ENCODE results near the gene SLC22A8.

SLC22A8 gene

DNA sequence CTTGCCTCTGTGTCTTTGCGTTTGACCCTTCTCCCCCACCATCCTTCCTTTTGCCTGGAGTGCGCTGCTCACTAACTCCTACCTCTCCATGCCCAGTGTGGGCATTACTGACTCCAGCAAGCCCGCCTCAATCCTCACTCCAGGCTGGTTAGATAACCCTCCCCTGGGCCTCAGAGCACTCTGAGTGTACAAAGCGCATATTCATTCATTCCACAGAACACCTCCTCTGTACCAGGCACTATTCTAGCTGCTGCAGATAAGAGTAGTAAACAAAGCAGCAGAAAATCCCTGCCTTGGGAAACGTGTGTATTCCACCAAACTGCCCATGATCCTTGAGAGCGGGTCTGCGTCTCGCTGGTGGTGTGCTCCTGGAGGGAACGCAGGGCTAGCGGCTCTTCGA is 3.2 kb downstream of the SLC22A8 start:
- no peak overlapping the region for H2BK5ac ChIP-seq (ENCODE audit: low read depth, low read length, poor library complexity, severe bottlenecking)
- no peak overlapping the region for H3K18ac ChIP-seq (ENCODE audit: low read depth in 1 of 2, low read length in 2 of 2)
- peaks cover 10% of the 10 kb centered on the region for H3K4me1 ChIP-seq (ENCODE audit: control insufficient read depth, insufficient read depth, low read depth, low read length)
- no peak overlapping the region for H3K4me2 ChIP-seq (ENCODE audit: low read length, poor library complexity, severe bottlenecking)
- no peaks in the 10 kb centered on the region for H3K79me1 ChIP-seq (replicated peaks; ENCODE audit: low read length, poor library complexity, severe bottlenecking)
- H2AK5ac ChIP-seq (ENCODE audit: low read length, severe bottlenecking), result no peak overlapping the region
- no peak for DNase-seq
- peaks cover 58 to 81% of the 10 kb centered on the region in 2 experiments for H3K27me3 ChIP-seq (ENCODE audit: control insufficient read depth in 1 of 2, insufficient read depth in 1 of 2, low read length in 2 of 2)
- no peak overlapping the region for H3K4ac ChIP-seq (ENCODE audit: low read depth in 1 of 2, low read length in 2 of 2)
- no peak overlapping the region for H4K91ac ChIP-seq (ENCODE audit: low read length)
- H3K9me3 ChIP-seq (ENCODE audit: control insufficient read depth, low read length), result no peaks in the 10 kb centered on the region
- H2BK15ac ChIP-seq (ENCODE audit: low read depth, poor library complexity, severe bottlenecking), result no peak overlapping the region
- no peak overlapping the region for H3K14ac ChIP-seq (ENCODE audit: low read length in 2 of 2)
- H3K27ac ChIP-seq (ENCODE audit: low read length, poor library complexity, severe bottlenecking), result no peak overlapping the region
- 76% methylated on average over 11 of the region's 11 CpGs for WGBS
- H2BK12ac ChIP-seq (ENCODE audit: low read length in 2 of 2), result no peak overlapping the region
- H3K9ac ChIP-seq (ENCODE audit: low read length), result no peak overlapping the region
- H3K23ac ChIP-seq (ENCODE audit: low read length in 2 of 2), result no peak overlapping the region
- H3K4me3 ChIP-seq (ENCODE audit: insufficient read depth in 1 of 2, low read depth in 1 of 2, low read length in 2 of 2), result no peak overlapping the region
- no peak overlapping the region for H2AFZ ChIP-seq (ENCODE audit: low read depth, low read length)
- H4K8ac ChIP-seq (ENCODE audit: low read length), result no peak overlapping the region
- no peak overlapping the region for H2BK120ac ChIP-seq (ENCODE audit: low read depth, low read length)
- H3K36me3 ChIP-seq (ENCODE audit: control insufficient read depth in 1 of 2, insufficient read depth in 2 of 2, low read depth in 1 of 2, low read length in 2 of 2), result no peaks in the 10 kb centered on the region

DNA sequence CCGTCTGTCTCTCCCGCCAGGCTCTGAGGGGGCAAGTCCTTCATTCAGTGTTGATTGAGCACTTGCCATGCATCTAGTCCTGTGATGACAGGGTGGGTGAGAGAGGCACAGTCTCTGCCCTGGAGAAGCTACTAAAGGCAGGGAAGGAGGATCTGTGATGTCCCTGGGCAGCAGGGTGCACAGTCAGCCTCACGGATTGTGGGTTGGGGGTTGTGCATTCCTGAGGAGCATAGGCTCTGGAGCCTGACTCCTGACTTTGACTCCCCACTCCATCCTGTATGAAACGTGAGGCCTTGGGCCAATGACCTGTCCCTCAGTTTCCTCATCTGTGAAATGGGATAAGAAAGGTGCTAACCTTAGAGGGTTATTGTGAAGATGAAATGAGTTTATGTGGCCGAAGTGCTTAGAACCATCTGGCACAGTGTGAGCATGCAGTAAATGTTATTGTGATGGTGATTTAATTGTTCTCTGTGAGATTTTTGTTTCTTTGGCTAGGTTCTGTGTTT is 4.7 kb downstream of the SLC22A8 start:
- H3K23ac ChIP-seq (ENCODE audit: low read length in 2 of 2), result no peak overlapping the region
- H2AFZ ChIP-seq (ENCODE audit: low read depth, low read length), result peak overlapping the region; percentile 11
- H3K14ac ChIP-seq (ENCODE audit: low read length in 2 of 2), result no peak overlapping the region
- H4K8ac ChIP-seq (ENCODE audit: low read length), result no peak overlapping the region
- no peak overlapping the region for H3K9ac ChIP-seq (ENCODE audit: low read length)
- H3K9me3 ChIP-seq (ENCODE audit: control insufficient read depth, low read length), result no peaks in the 10 kb centered on the region
- no peak overlapping the region for H2BK120ac ChIP-seq (ENCODE audit: low read depth, low read length)
- no peak overlapping the region for H4K91ac ChIP-seq (ENCODE audit: low read length)
- H2BK12ac ChIP-seq (ENCODE audit: low read length in 2 of 2), result no peak overlapping the region
- H3K4ac ChIP-seq (ENCODE audit: low read depth in 1 of 2, low read length in 2 of 2), result no peak overlapping the region
- 71% methylated on average over 5 of the region's 5 CpGs for WGBS
- peaks cover 47 to 74% of the 10 kb centered on the region in 2 experiments for H3K27me3 ChIP-seq (ENCODE audit: control insufficient read depth in 1 of 2, insufficient read depth in 1 of 2, low read length in 2 of 2)
- no peak overlapping the region for H3K4me2 ChIP-seq (ENCODE audit: low read length, poor library complexity, severe bottlenecking)
- H2AK5ac ChIP-seq (ENCODE audit: low read length, severe bottlenecking), result no peak overlapping the region
- H2BK15ac ChIP-seq (ENCODE audit: low read depth, poor library complexity, severe bottlenecking), result no peak overlapping the region
- no peak overlapping the region for H3K27ac ChIP-seq (ENCODE audit: low read length, poor library complexity, severe bottlenecking)
- no peak for DNase-seq
- no peaks in the 10 kb centered on the region for H3K79me1 ChIP-seq (replicated peaks; ENCODE audit: low read length, poor library complexity, severe bottlenecking)
- no peak overlapping the region for H2BK5ac ChIP-seq (ENCODE audit: low read depth, low read length, poor library complexity, severe bottlenecking)
- no peaks in the 10 kb centered on the region for H3K36me3 ChIP-seq (ENCODE audit: control insufficient read depth in 1 of 2, insufficient read depth in 2 of 2, low read depth in 1 of 2, low read length in 2 of 2)
- H3K4me1 ChIP-seq (ENCODE audit: control insufficient read depth, insufficient read depth, low read depth, low read length), result peaks cover 6% of the 10 kb centered on the region
- no peak overlapping the region for H3K18ac ChIP-seq (ENCODE audit: low read depth in 1 of 2, low read length in 2 of 2)
- no peak overlapping the region for H3K4me3 ChIP-seq (ENCODE audit: insufficient read depth in 1 of 2, low read depth in 1 of 2, low read length in 2 of 2)

GRCh38 chr11:63007920-63008319 is 7.7 kb downstream of the SLC22A8 start:
- Histone ChIP-seq H3K27me3 (ENCODE audit: control insufficient read depth in 1 of 2, insufficient read depth in 1 of 2, low read length in 2 of 2) (peaks cover 25 to 66% of the 10 kb centered on the region in 2 experiments), H2BK15ac (ENCODE audit: low read depth, poor library complexity, severe bottlenecking) (no peak overlapping the region), H3K27ac (ENCODE audit: low read length, poor library complexity, severe bottlenecking) (no peak overlapping the region), H3K4me3 (ENCODE audit: insufficient read depth in 1 of 2, low read depth in 1 of 2, low read length in 2 of 2) (no peak overlapping the region), H2BK12ac (ENCODE audit: low read length in 2 of 2) (no peak overlapping the region), H3K14ac (ENCODE audit: low read length in 2 of 2) (no peak overlapping the region), H3K4ac (ENCODE audit: low read depth in 1 of 2, low read length in 2 of 2) (no peak overlapping the region), H4K8ac (ENCODE audit: low read length) (no peak overlapping the region), H3K79me1 (replicated peaks; ENCODE audit: low read length, poor library complexity, severe bottlenecking) (no peaks in the 10 kb centered on the region), H2AFZ (ENCODE audit: low read depth, low read length) (no peak overlapping the region), H2BK5ac (ENCODE audit: low read depth, low read length, poor library complexity, severe bottlenecking) (no peak overlapping the region), H3K18ac (ENCODE audit: low read depth in 1 of 2, low read length in 2 of 2) (no peak overlapping the region), H3K9me3 (ENCODE audit: control insufficient read depth, low read length) (no peaks in the 10 kb centered on the region), H4K91ac (ENCODE audit: low read length) (no peak overlapping the region), H3K23ac (ENCODE audit: low read length in 2 of 2) (no peak overlapping the region), H3K9ac (ENCODE audit: low read length) (no peak overlapping the region), H2AK5ac (ENCODE audit: low read length, severe bottlenecking) (no peak overlapping the region), H3K36me3 (ENCODE audit: control insufficient read depth in 1 of 2, insufficient read depth in 2 of 2, low read depth in 1 of 2, low read length in 2 of 2) (no peaks in the 10 kb centered on the region), H3K4me2 (ENCODE audit: low read length, poor library complexity, severe bottlenecking) (no peak overlapping the region), H2BK120ac (ENCODE audit: low read depth, low read length) (no peak overlapping the region), H3K4me1 (ENCODE audit: control insufficient read depth, insufficient read depth, low read depth, low read length) (no peaks in the 10 kb centered on the region)
- 72% methylated on average over 5 of the region's 5 CpGs for WGBS
- DNase-seq, result no peak

- Histone ChIP-seq H2AFZ (ENCODE audit: low read depth, low read length) (no peak overlapping the region), H3K18ac (ENCODE audit: low read depth in 1 of 2, low read length in 2 of 2) (no peak overlapping the region), H3K23ac (ENCODE audit: low read length in 2 of 2) (no peak overlapping the region), H3K36me3 (ENCODE audit: control insufficient read depth in 1 of 2, insufficient read depth in 2 of 2, low read depth in 1 of 2, low read length in 2 of 2) (no peaks in the 10 kb centered on the region), H2BK15ac (ENCODE audit: low read depth, poor library complexity, severe bottlenecking) (no peak overlapping the region), H4K8ac (ENCODE audit: low read length) (no peak overlapping the region), H2BK120ac (ENCODE audit: low read depth, low read length) (no peak overlapping the region), H3K9ac (ENCODE audit: low read length) (no peak overlapping the region), H2AK5ac (ENCODE audit: low read length, severe bottlenecking) (no peak overlapping the region), H2BK5ac (ENCODE audit: low read depth, low read length, poor library complexity, severe bottlenecking) (no peak overlapping the region), H3K4me2 (ENCODE audit: low read length, poor library complexity, severe bottlenecking) (no peak overlapping the region), H3K9me3 (ENCODE audit: control insufficient read depth, low read length) (no peaks in the 10 kb centered on the region), H4K91ac (ENCODE audit: low read length) (no peak overlapping the region), H3K4me1 (ENCODE audit: control insufficient read depth, insufficient read depth, low read depth, low read length) (no peaks in the 10 kb centered on the region), H3K4me3 (ENCODE audit: insufficient read depth in 1 of 2, low read depth in 1 of 2, low read length in 2 of 2) (no peak overlapping the region), H3K4ac (ENCODE audit: low read depth in 1 of 2, low read length in 2 of 2) (no peak overlapping the region), H3K27me3 (ENCODE audit: control insufficient read depth in 1 of 2, insufficient read depth in 1 of 2, low read length in 2 of 2) (peaks cover 19 to 48% of the 10 kb centered on the region in 2 experiments), H2BK12ac (ENCODE audit: low read length in 2 of 2) (no peak overlapping the region), H3K27ac (ENCODE audit: low read length, poor library complexity, severe bottlenecking) (no peak overlapping the region), H3K14ac (ENCODE audit: low read length in 2 of 2) (no peak overlapping the region), H3K79me1 (replicated peaks; ENCODE audit: low read length, poor library complexity, severe bottlenecking) (no peaks in the 10 kb centered on the region)
- DNase-seq, result no peak
- 64% methylated on average over 9 of the region's 9 CpGs for WGBS
Measured at GRCh38 chr11:63001456-63001855, 14.2 kb downstream of the SLC22A8 start.
